Measurements from ENCODE around the gene TCERG1L.

Gene TCERG1L

GRCh38 chr10:131121511-131122035, 189.9 kb downstream of the TCERG1L start:
- H3K9me2 ChIP-seq (replicated peaks; ENCODE audit: insufficient read depth, low read length) = no peaks in the 10 kb centered on the region
- no peak overlapping the region for H3K9ac ChIP-seq (ENCODE audit: low read length)
- H4K20me1 ChIP-seq (ENCODE audit: low read depth, low read length) = no peaks in the 10 kb centered on the region
- no peaks in the 10 kb centered on the region for H3F3A ChIP-seq (ENCODE audit: insufficient read depth)
- no peak for TF ChIP-seq CTCF (IDR thresholded peaks at IDR 0.05; ENCODE audit: insufficient read depth, low read length, poor library complexity, severe bottlenecking)
- no peak for TF ChIP-seq EZH2phosphoT487 (conservative IDR thresholded peaks at IDR 0.05; ENCODE audit: low read length)
- no peaks in the 10 kb centered on the region for H3K79me2 ChIP-seq (ENCODE audit: insufficient read depth, low read length)
- no peaks in the 10 kb centered on the region for H3K36me3 ChIP-seq (ENCODE audit: low read length)
- H3K4me2 ChIP-seq (ENCODE audit: low read depth, low read length, poor library complexity, severe bottlenecking) = no peak overlapping the region
- no peaks in the 10 kb centered on the region for H3K27me3 ChIP-seq (ENCODE audit: low read length)
- no peak overlapping the region for H2AFZ ChIP-seq (ENCODE audit: low read depth, low read length, severe bottlenecking)
- H3K4me3 ChIP-seq (ENCODE audit: insufficient read depth, low read length, poor library complexity, severe bottlenecking) = no peak overlapping the region
- no peaks in the 10 kb centered on the region for H3K9me3 ChIP-seq (ENCODE audit: insufficient read depth, low read length)
- H3K27ac ChIP-seq (ENCODE audit: low read depth, low read length) = no peak overlapping the region

GRCh38 chr10:131119626-131120355, 191.7 kb downstream of the TCERG1L start:
- no peaks in the 10 kb centered on the region for H3K9me3 ChIP-seq (ENCODE audit: insufficient read depth, low read length)
- H3K4me2 ChIP-seq (ENCODE audit: low read depth, low read length, poor library complexity, severe bottlenecking) = no peak overlapping the region
- H3K27me3 ChIP-seq (ENCODE audit: low read length) = no peaks in the 10 kb centered on the region
- H3K4me3 ChIP-seq (ENCODE audit: insufficient read depth, low read length, poor library complexity, severe bottlenecking) = no peak overlapping the region
- no peak overlapping the region for H2AFZ ChIP-seq (ENCODE audit: low read depth, low read length, severe bottlenecking)
- H3K27ac ChIP-seq (ENCODE audit: low read depth, low read length) = no peak overlapping the region
- no peaks in the 10 kb centered on the region for H3K79me2 ChIP-seq (ENCODE audit: insufficient read depth, low read length)
- no peaks in the 10 kb centered on the region for H4K20me1 ChIP-seq (ENCODE audit: low read depth, low read length)
- TF ChIP-seq EZH2phosphoT487 (conservative IDR thresholded peaks at IDR 0.05; ENCODE audit: low read length) (no peak), CTCF (IDR thresholded peaks at IDR 0.05; ENCODE audit: insufficient read depth, low read length, poor library complexity, severe bottlenecking) (no peak)
- no peak overlapping the region for H3K9ac ChIP-seq (ENCODE audit: low read length)
- no peaks in the 10 kb centered on the region for H3K9me2 ChIP-seq (replicated peaks; ENCODE audit: insufficient read depth, low read length)
- H3K36me3 ChIP-seq (ENCODE audit: low read length) = no peaks in the 10 kb centered on the region
- no peaks in the 10 kb centered on the region for H3F3A ChIP-seq (ENCODE audit: insufficient read depth)

GRCh38 chr10:131117416-131118212, 193.9 kb downstream of the TCERG1L start:
- no peak overlapping the region for H3K4me2 ChIP-seq (ENCODE audit: low read depth, low read length, poor library complexity, severe bottlenecking)
- no peaks in the 10 kb centered on the region for H3F3A ChIP-seq (ENCODE audit: insufficient read depth)
- no peaks in the 10 kb centered on the region for H3K9me3 ChIP-seq (ENCODE audit: insufficient read depth, low read length)
- H3K27me3 ChIP-seq (ENCODE audit: low read length) = no peaks in the 10 kb centered on the region
- H4K20me1 ChIP-seq (ENCODE audit: low read depth, low read length) = no peaks in the 10 kb centered on the region
- no peaks in the 10 kb centered on the region for H3K9me2 ChIP-seq (replicated peaks; ENCODE audit: insufficient read depth, low read length)
- H3K27ac ChIP-seq (ENCODE audit: low read depth, low read length) = no peak overlapping the region
- no peaks in the 10 kb centered on the region for H3K79me2 ChIP-seq (ENCODE audit: insufficient read depth, low read length)
- no peak overlapping the region for H3K9ac ChIP-seq (ENCODE audit: low read length)
- TF ChIP-seq EZH2phosphoT487 (conservative IDR thresholded peaks at IDR 0.05; ENCODE audit: low read length) (no peak), CTCF (IDR thresholded peaks at IDR 0.05; ENCODE audit: insufficient read depth, low read length, poor library complexity, severe bottlenecking) (no peak)
- no peak overlapping the region for H3K4me3 ChIP-seq (ENCODE audit: insufficient read depth, low read length, poor library complexity, severe bottlenecking)
- H2AFZ ChIP-seq (ENCODE audit: low read depth, low read length, severe bottlenecking) = no peak overlapping the region
- H3K36me3 ChIP-seq (ENCODE audit: low read length) = no peaks in the 10 kb centered on the region

Data from SU-DHL-6 (cell line).